Astrocyte (in vitro differentiated cells and primary cell): ENCODE measurements around the gene COL24A1. TPM values are rescaled to one million over a fixed set of nuclear protein-coding genes. Genes with fewer than 3 reads are reported as not detected.
"Not testable (repeated sequence)": the region's sequence is repeated elsewhere in the genome, so short reads cannot be mapped to it uniquely, and the experiment has no call there.

Experiments
- DNase-seq: peaks from one replicate; pipeline ENCODE4 v3.0.0-alpha.2; 2010; ENCODE audit warnings: low read depth
- FAIRE-seq: peaks from 2 replicates; lab custom pipeline; 2011; peaks lifted over from hg19 to GRCh38; lab: Jason Lieb, UNC
- H2AFZ ChIP-seq: 2 replicates; pipeline ENCODE4 v1.6.0; 2012; ENCODE audit warnings: low read depth, low read length, inconsistent platforms
- H3K27ac ChIP-seq: 2 replicates; pipeline ENCODE4 v1.5.1; 2011; ENCODE audit warnings: low read depth, low read length, inconsistent platforms
- H3K27me3 ChIP-seq: 2 replicates; pipeline ENCODE4 v1.6.0; 2011; ENCODE audit warnings: low read length, inconsistent platforms; ENCODE audit not compliant: insufficient read depth
- H3K36me3 ChIP-seq: 2 replicates; pipeline ENCODE4 v1.5.1; 2011; ENCODE audit warnings: low read length, inconsistent platforms; ENCODE audit not compliant: insufficient read depth
- H3K4me1 ChIP-seq: 2 replicates; pipeline ENCODE4 v1.5.1; 2011; ENCODE audit warnings: low read length, inconsistent platforms; ENCODE audit not compliant: insufficient read depth
- H3K4me2 ChIP-seq: 2 replicates; pipeline ENCODE4 v1.6.0; 2012; ENCODE audit warnings: low read length, inconsistent platforms
- H3K4me3 ChIP-seq: 2 replicates; pipeline ENCODE4 v1.5.1; 2011; ENCODE audit warnings: low read depth, mild to moderate bottlenecking, low read length, inconsistent platforms; ENCODE audit not compliant: insufficient read depth
- H3K79me2 ChIP-seq: 2 replicates; pipeline ENCODE4 v1.6.0; 2012; ENCODE audit warnings: mild to moderate bottlenecking, low read length, inconsistent platforms; ENCODE audit not compliant: insufficient read depth
- H3K9ac ChIP-seq: 2 replicates; pipeline ENCODE4 v1.6.0; 2012; ENCODE audit warnings: mild to moderate bottlenecking, low read length, inconsistent platforms
- H3K9me3 ChIP-seq: 2 replicates; pipeline ENCODE4 v1.5.1; 2012; ENCODE audit warnings: low read depth, mild to moderate bottlenecking, low read length, inconsistent platforms; ENCODE audit not compliant: insufficient read depth
- H4K20me1 ChIP-seq: 2 replicates; pipeline ENCODE4 v1.6.0; 2012; ENCODE audit warnings: low read length, inconsistent platforms; ENCODE audit not compliant: insufficient read depth
- H3K27ac Mint-ChIP-seq: one replicate; pipeline ENCODE4 v1.8.0; 2021; ENCODE audit warnings: mild to moderate bottlenecking, mixed read lengths; ENCODE audit not compliant: unreplicated experiment
- H3K27me3 Mint-ChIP-seq: one replicate; pipeline ENCODE4 v1.8.0; 2021; ENCODE audit warnings: low read depth, mixed read lengths; ENCODE audit not compliant: unreplicated experiment
- H3K36me3 Mint-ChIP-seq: one replicate; pipeline ENCODE4 v1.8.0; 2021; ENCODE audit warnings: low read depth, mixed read lengths; ENCODE audit not compliant: unreplicated experiment
- H3K4me1 Mint-ChIP-seq: one replicate; pipeline ENCODE4 v1.8.0; 2021; ENCODE audit warnings: low read depth, mixed read lengths; ENCODE audit not compliant: unreplicated experiment
- H3K4me3 Mint-ChIP-seq: one replicate; pipeline ENCODE4 v1.8.0; 2021; ENCODE audit warnings: mild to moderate bottlenecking, moderate library complexity, mixed read lengths; ENCODE audit not compliant: unreplicated experiment
- H3K9me3 Mint-ChIP-seq: one replicate; pipeline ENCODE4 v1.8.0; 2021; ENCODE audit warnings: mild to moderate bottlenecking, mixed read lengths; ENCODE audit not compliant: unreplicated experiment
- EZH2 ChIP-seq: IDR thresholded peaks from 2 replicates; pipeline ENCODE4 v1.6.1; 2012; ENCODE audit warnings: mild to moderate bottlenecking, low read length, inconsistent platforms; ENCODE audit not compliant: insufficient read depth
- total RNA-seq: library from RNA; stranded (reverse); gene quantifications from 2 replicates; pipeline ENCODE4 v1.2.1, GENCODE V29; 2021
- TF ChIP-seq, protein P1 (sequence below): IDR thresholded peaks from 2 replicates; pipeline ENCODE4 v1.5.1; 2011; ENCODE audit warnings: low read depth, mild to moderate bottlenecking, inconsistent platforms, low read length, moderate library complexity; ENCODE audit not compliant: insufficient read depth

Gene COL24A1
- total RNA-seq, 1 donor from 2014 or later, result 5.6 TPM

DNA sequence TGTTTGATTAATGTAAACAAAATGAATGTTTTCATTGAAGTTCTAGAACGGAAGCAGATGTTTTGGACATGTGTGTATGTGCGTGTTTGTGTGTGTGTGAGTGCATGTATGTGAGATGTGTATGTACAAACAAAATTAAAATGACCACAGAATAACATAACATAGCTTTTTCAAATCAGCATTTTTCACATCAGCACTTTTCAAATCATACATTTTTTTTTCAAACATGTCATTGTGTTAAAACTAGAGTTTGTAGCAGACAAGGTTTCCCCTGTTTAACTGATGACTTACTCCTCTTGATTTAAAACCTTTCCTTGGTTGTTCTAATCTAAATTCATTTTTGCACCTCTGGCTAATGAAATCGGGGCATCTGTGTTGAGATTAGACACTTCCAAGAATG is 412.8 kb downstream of the COL24A1 start:
- no peaks in the 10 kb centered on the region for H3K9me3 ChIP-seq
- H3K36me3 Mint-ChIP-seq, result no peaks in the 10 kb centered on the region
- no peaks in the 10 kb centered on the region for H3K4me1 ChIP-seq
- no peaks in the 10 kb centered on the region for H4K20me1 ChIP-seq
- no peak overlapping the region for H3K9ac ChIP-seq
- H3K27me3 Mint-ChIP-seq, result no peaks in the 10 kb centered on the region
- no peaks in the 10 kb centered on the region for H3K79me2 ChIP-seq
- H3K27me3 ChIP-seq, result no peaks in the 10 kb centered on the region
- no peak for DNase-seq
- H3K36me3 ChIP-seq, result no peaks in the 10 kb centered on the region
- H3K9me3 Mint-ChIP-seq, result no peaks in the 10 kb centered on the region
- H3K4me2 ChIP-seq, result no peak overlapping the region
- H3K4me1 Mint-ChIP-seq, result no peaks in the 10 kb centered on the region
- TF ChIP-seq, protein P1, sequence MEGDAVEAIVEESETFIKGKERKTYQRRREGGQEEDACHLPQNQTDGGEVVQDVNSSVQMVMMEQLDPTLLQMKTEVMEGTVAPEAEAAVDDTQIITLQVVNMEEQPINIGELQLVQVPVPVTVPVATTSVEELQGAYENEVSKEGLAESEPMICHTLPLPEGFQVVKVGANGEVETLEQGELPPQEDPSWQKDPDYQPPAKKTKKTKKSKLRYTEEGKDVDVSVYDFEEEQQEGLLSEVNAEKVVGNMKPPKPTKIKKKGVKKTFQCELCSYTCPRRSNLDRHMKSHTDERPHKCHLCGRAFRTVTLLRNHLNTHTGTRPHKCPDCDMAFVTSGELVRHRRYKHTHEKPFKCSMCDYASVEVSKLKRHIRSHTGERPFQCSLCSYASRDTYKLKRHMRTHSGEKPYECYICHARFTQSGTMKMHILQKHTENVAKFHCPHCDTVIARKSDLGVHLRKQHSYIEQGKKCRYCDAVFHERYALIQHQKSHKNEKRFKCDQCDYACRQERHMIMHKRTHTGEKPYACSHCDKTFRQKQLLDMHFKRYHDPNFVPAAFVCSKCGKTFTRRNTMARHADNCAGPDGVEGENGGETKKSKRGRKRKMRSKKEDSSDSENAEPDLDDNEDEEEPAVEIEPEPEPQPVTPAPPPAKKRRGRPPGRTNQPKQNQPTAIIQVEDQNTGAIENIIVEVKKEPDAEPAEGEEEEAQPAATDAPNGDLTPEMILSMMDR, result no peak
- no peak for TF ChIP-seq EZH2
- H3K4me3 ChIP-seq, result no peak overlapping the region
- H3K4me3 Mint-ChIP-seq, result no peak overlapping the region
- no peak for FAIRE-seq
- H2AFZ ChIP-seq, result no peak overlapping the region
- no peak overlapping the region for H3K27ac ChIP-seq
- no peak overlapping the region for H3K27ac Mint-ChIP-seq

DNA sequence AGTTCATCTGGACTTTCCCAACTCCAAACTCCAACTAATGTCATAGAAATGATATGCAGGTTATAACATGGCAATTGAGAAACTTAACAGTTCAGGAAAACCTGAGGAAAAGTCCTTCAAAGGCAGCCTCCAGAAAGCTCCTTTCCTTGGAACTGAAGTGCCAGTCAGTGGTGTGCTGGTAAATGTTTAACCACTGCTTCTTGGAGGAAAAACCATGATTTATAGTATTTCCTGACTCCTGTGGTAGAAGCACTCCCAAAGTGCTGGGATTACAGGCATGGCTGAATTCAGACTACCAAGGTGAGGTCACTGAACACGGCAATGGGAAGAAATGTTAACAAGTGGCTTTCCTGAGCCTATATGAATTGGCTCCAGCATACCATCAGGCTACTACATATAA is 421.6 kb downstream of the COL24A1 start:
- TF ChIP-seq, protein P1, result no peak
- FAIRE-seq, result no peak

DNA sequence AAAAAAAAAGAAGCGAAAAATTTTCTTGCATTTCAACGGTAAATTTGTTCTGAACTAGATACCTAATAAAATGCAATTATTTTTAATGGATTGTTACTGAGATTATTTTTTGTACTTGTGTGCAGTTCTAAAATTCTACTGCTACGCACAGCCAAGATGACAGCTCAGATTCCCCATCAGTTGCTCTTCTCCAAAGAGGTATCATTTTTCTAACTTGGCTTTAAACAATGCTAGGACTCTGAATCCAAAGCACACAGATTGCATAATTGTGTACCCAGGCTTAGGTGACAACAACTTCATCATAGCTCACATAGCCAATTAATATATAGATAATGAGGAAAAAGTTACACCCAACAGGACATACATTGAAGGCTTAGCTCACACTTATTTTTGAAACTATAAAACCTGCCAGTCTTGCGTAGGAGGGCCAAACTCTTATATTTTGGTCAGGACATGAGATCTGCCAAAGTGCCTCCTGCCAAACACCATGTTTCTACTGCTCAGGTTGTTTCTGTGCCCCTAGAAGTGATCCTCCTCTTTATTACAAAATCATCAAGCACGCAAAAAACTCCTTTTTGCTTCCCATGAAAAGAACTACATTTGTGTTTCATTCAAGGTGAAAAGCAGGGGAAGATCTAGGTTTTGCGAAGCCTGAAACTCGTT is 437.8 kb downstream of the COL24A1 start:
- Mint-ChIP-seq H3K4me1 (no peaks in the 10 kb centered on the region), H3K36me3 (no peaks in the 10 kb centered on the region), H3K4me3 (no peak overlapping the region), H3K27ac (no peak overlapping the region), H3K9me3 (peaks cover 19% of the 10 kb centered on the region), H3K27me3 (no peaks in the 10 kb centered on the region)
- FAIRE-seq, result no peak
- Histone ChIP-seq H2AFZ (no peak overlapping the region), H4K20me1 (no peaks in the 10 kb centered on the region), H3K9ac (no peak overlapping the region), H3K27ac (no peak overlapping the region), H3K4me3 (no peak overlapping the region), H3K36me3 (no peaks in the 10 kb centered on the region), H3K79me2 (no peaks in the 10 kb centered on the region), H3K27me3 (no peaks in the 10 kb centered on the region), H3K4me2 (no peak overlapping the region), H3K9me3 (no peaks in the 10 kb centered on the region), H3K4me1 (no peaks in the 10 kb centered on the region)
- no peak for DNase-seq
- TF ChIP-seq, protein P1, result no peak
- no peak for TF ChIP-seq EZH2

More for the DNA sequence above, 421.6 kb downstream of the COL24A1 start:
- Mint-ChIP-seq H3K27me3 (no peaks in the 10 kb centered on the region), H3K9me3 (no peaks in the 10 kb centered on the region), H3K27ac (no peak overlapping the region), H3K4me1 (no peaks in the 10 kb centered on the region), H3K36me3 (no peaks in the 10 kb centered on the region), H3K4me3 (no peak overlapping the region)
- Histone ChIP-seq H3K4me3 (no peak overlapping the region), H3K9ac (no peak overlapping the region), H3K9me3 (no peaks in the 10 kb centered on the region), H3K27me3 (no peaks in the 10 kb centered on the region), H3K36me3 (no peaks in the 10 kb centered on the region), H4K20me1 (no peaks in the 10 kb centered on the region), H3K27ac (no peak overlapping the region), H3K4me1 (no peaks in the 10 kb centered on the region), H3K79me2 (no peaks in the 10 kb centered on the region), H2AFZ (no peak overlapping the region), H3K4me2 (no peak overlapping the region)
- no peak for DNase-seq

DNA sequence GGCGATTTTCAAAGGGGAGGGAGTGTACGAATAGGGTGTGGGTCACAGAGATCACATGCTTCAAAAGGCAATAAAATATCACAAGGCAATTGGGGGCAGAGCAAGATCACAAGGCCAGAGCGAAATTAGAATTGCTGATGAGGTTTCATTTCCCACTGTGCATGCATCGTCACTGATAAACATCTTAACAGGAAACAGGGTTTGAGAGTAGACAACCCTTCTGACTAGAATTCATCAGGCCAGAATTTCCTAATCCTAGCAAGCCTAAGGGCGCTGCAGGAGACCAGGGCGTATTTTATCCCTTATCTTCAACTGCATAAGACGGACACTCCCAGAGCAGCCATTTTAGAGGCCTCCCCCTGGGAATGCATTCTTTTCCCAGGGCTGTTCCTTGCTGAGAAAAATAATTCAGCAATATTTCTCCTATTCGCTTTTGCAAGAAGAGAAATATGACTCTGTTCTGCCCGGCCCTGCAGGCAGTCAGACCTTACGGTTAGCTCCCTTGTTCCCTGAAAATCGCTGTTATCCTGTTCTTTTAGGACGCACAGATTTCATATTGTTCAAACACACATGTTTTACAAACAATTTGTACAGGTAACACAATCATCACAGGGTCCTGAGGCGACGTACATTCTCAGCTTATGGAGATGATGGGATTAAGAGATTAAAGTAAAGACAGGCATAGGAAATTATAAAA is 442.0 kb downstream of the COL24A1 start:
- not testable (repeated sequence) for H3K36me3 ChIP-seq, H3K79me2 ChIP-seq, H3K27ac Mint-ChIP-seq, FAIRE-seq, H3K4me2 ChIP-seq, H3K4me1 Mint-ChIP-seq, H3K9me3 ChIP-seq, H4K20me1 ChIP-seq, H3K9ac ChIP-seq, H3K4me3 Mint-ChIP-seq, H3K4me1 ChIP-seq, DNase-seq, H2AFZ ChIP-seq, H3K27ac ChIP-seq, H3K27me3 Mint-ChIP-seq, H3K27me3 ChIP-seq, H3K4me3 ChIP-seq, H3K36me3 Mint-ChIP-seq
- H3K9me3 Mint-ChIP-seq, result peaks cover 11% of the 10 kb centered on the region
